Lung (tissue), 12 donors: ENCODE results near the gene FKBP5. TPM values are rescaled to one million over a fixed set of nuclear protein-coding genes. Genes with fewer than 3 reads are reported as not detected.

ENCODE experiments used
- ATAC-seq: fragments of 200-7000 bp; cut with Tn5 transposase; one replicate; pipeline ENCODE4 v1.9.1; 2020; ENCODE audit warnings: moderate number of reproducible peaks; ENCODE audit not compliant: insufficient read depth, low FRiP score
- DNase-seq, 3 donors: peaks; one replicate each; pipeline ENCODE4 v3.0.0-alpha.2; 2013 to 2017
- H3K27ac ChIP-seq, 2 donors: one replicate each; pipeline ENCODE4 v1.5.1; 2013; ENCODE audit warnings: mild to moderate bottlenecking in 2 of 2, moderate library complexity in 2 of 2, control low read depth in 1 of 2, inconsistent platforms in 1 of 2, low read depth in 1 of 2, low read length in 1 of 2
- H3K27me3 ChIP-seq, 3 donors: one replicate each; pipeline ENCODE4 v1.5.1; 2013; ENCODE audit warnings: low read length in 2 of 3; ENCODE audit not compliant: control insufficient read depth in 3 of 3, insufficient read depth in 3 of 3
- H3K36me3 ChIP-seq, 4 donors: one replicate each; pipeline ENCODE4 v1.5.1; 2013; ENCODE audit warnings: low read length in 4 of 4, mild to moderate bottlenecking in 1 of 4, moderate library complexity in 1 of 4; ENCODE audit not compliant: control insufficient read depth in 4 of 4, insufficient read depth in 4 of 4
- H3K4me1 ChIP-seq, 5 donors: one replicate each; pipeline ENCODE4 v1.5.1; 2013; ENCODE audit warnings: low read length in 5 of 5, mild to moderate bottlenecking in 2 of 5, moderate library complexity in 1 of 5; ENCODE audit not compliant: control insufficient read depth in 5 of 5, insufficient read depth in 5 of 5
- H3K4me3 ChIP-seq: one replicate; pipeline ENCODE4 v1.5.1; 2013; ENCODE audit warnings: mild to moderate bottlenecking, control low read depth, moderate library complexity
- H3K9ac ChIP-seq, 2 donors: one replicate each; pipeline ENCODE4 v1.5.1; 2013; ENCODE audit warnings: low read length in 2 of 2, control low read depth in 1 of 2; ENCODE audit not compliant: insufficient read depth in 1 of 2
- H3K9me3 ChIP-seq, 4 donors: one replicate each; pipeline ENCODE4 v1.5.1; 2013; ENCODE audit warnings: low read length in 3 of 4, mild to moderate bottlenecking in 1 of 4, moderate library complexity in 1 of 4; ENCODE audit not compliant: control insufficient read depth in 4 of 4, insufficient read depth in 3 of 4
- CTCF ChIP-seq: IDR thresholded peaks from 2 replicates; pipeline ENCODE4 v1.5.1; 2012; ENCODE audit warnings: mild to moderate bottlenecking; ENCODE audit errors: control extremely low read depth, extremely low read depth
- WGBS, 2 donors: extraction: QIAGEN DNeasy Blood & Tissue Kit; methylation state at CpG; one replicate each; pipeline ENCODE4 v1.1.7; 2013; 5-methylcytosine and 5-hydroxymethylcytosine counted together
- polyA plus RNA-seq, 2 donors: library from polyadenylated mRNA; stranded (reverse); fragments of 200-250 nt; gene quantifications; one replicate each; pipeline ENCODE4 v1.2.1, GENCODE V29; 2013
- total RNA-seq, 2 donors: library from RNA; depleted of rRNA in 1 of 2; stranded (reverse); fragments of >200 nt in 1 of 2; gene quantifications; one replicate each; pipeline ENCODE4 v1.2.1, GENCODE V29; 2014 to 2021
- donor health status: control.
- donor health status: control.
- donor health status: Bipolar disorder and iron deficiency.
- donor health status: healthy.
- donor health status: DM: yes; HTN: yes; CAD: no.

The FKBP5 gene
- total and polyA plus RNA-seq, 4 donors = 25.9 to 245 (median 106) TPM

DNA sequence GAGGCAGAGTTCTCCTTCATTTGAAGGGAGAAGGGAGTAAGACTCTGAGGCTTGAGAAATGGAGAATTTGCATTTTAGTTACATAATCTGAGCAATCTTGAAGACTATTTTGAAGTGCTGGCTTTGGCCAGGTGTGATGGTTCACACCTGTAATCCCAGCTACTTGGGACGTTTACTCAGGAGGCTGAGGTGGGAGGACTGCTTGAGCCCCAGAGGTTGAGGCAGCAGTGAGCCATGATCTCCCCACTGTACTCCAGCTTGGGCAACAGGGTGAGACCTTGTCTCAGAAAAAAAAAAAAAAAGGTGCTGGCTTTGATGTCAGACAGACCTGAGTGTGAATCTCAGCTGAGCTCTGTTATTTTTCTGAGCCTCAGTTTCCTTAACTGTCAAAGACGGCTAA is 35.8 kb upstream of the FKBP5 start:
- H3K9ac ChIP-seq = no peak overlapping the region
- peaks cover 17 to 45% (median 31%) of the 10 kb centered on the region in 5 donors for H3K4me1 ChIP-seq
- ATAC-seq = no peak
- H3K9me3 ChIP-seq = no peaks in the 10 kb centered on the region
- no peaks in the 10 kb centered on the region for H3K27me3 ChIP-seq
- 86 to 87% methylated on average over 2 of the region's 2 CpGs for WGBS, 2 donors
- no peaks in the 10 kb centered on the region for H3K36me3 ChIP-seq
- H3K27ac ChIP-seq = peak overlapping the region; percentile 30 to 99
- no peak for DNase-seq
- H3K4me3 ChIP-seq = no peak overlapping the region
- TF ChIP-seq CTCF = no peak

- peaks cover 17 to 50% (median 35%) of the 10 kb centered on the region in 5 donors for H3K4me1 ChIP-seq
- DNase-seq (no peak), ATAC-seq (no peak)
- H3K36me3 ChIP-seq = no peaks in the 10 kb centered on the region
- WGBS, 2 donors = 94% methylated on average over 4 of the region's 4 CpGs
- H3K27ac ChIP-seq = peak overlapping the region in 1 of 2 donors; percentile 30
- no peak overlapping the region for H3K9ac ChIP-seq
- H3K4me3 ChIP-seq = no peak overlapping the region
- H3K27me3 ChIP-seq = no peaks in the 10 kb centered on the region
- H3K9me3 ChIP-seq = no peaks in the 10 kb centered on the region
- no peak for TF ChIP-seq CTCF
Measured at GRCh38 chr6:35724059-35724458, 35.3 kb upstream of the FKBP5 start.

DNA sequence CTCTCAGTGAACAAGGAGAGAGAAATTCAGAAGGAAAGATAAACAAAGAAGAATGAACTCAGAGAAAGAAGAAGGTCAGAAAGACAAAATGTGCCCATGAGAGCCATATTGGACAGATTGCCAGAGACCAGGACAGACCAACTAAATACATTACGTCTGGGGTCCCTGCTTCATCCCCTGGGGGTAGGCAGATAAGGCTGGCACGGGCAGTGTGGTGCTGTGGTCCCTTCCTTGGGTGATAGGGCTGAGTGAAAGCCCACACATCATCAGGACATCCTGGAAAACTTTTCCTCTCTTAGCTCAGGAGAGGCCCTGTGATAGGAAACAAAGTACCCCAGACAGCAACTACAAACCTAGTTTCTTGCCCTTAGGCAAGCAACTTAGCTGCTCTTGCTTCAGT is 34.9 kb upstream of the FKBP5 start:
- H3K27ac ChIP-seq = no peak overlapping the region
- WGBS, 2 donors = 97 to 100% methylated on average over 2 of the region's 2 CpGs
- TF ChIP-seq CTCF = no peak

GRCh38 chr6:35722121-35722761 is 33.5 kb upstream of the FKBP5 start:
- no peak overlapping the region for H3K9ac ChIP-seq
- no peak overlapping the region for H3K4me3 ChIP-seq
- WGBS, 2 donors = 81 to 82% methylated on average over 10 of the region's 10 CpGs
- no peak for ATAC-seq
- no peak for DNase-seq
- H3K27me3 ChIP-seq = no peaks in the 10 kb centered on the region
- no peaks in the 10 kb centered on the region for H3K36me3 ChIP-seq
- H3K27ac ChIP-seq = peak overlapping the region; percentile 10 to 20
- H3K9me3 ChIP-seq = no peaks in the 10 kb centered on the region
- H3K4me1 ChIP-seq = peaks cover 10 to 53% (median 40%) of the 10 kb centered on the region in 5 donors
- no peak for TF ChIP-seq CTCF

More for the DNA sequence above, 34.9 kb upstream of the FKBP5 start:
- no peak overlapping the region for H3K9ac ChIP-seq
- DNase-seq (no peak), ATAC-seq (no peak)
- no peaks in the 10 kb centered on the region for H3K36me3 ChIP-seq
- H3K4me3 ChIP-seq = no peak overlapping the region
- peaks cover 14 to 50% (median 38%) of the 10 kb centered on the region in 5 donors for H3K4me1 ChIP-seq
- H3K9me3 ChIP-seq = no peaks in the 10 kb centered on the region
- H3K27me3 ChIP-seq = no peaks in the 10 kb centered on the region
